ENCODE measurements around the gene VGLL4. TPM values are rescaled to one million over a fixed set of nuclear protein-coding genes. Genes with fewer than 3 reads are reported as not detected.
A peak's percentile ranks its signal among the peaks of the same experiment; 100 is the strongest.

The VGLL4 gene
- total RNA-seq, 1 experiment from 2014 or later: 42.1 TPM

DNA sequence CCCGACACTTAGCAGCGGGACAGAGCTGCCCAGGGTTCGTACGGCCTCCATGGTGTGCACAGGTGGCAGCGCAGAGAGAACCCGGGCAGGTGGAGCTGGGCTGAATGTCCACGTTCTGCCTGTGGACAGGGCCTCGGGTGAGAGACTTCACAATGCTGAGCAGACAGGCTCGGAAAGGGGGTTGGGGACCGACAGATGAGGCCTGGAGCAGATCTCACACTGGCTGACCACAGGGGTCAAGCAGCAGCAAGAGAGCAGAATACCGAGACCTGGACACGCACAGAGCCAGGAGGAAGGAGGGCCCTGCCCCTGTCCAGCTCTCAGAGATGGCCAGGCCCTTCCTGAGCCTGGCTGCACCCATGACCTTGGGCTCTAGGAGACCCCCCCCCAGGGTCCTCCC is 83.0 kb downstream of the VGLL4 start:
- H3K4ac ChIP-seq (ENCODE audit: low read depth, low read length): no peak overlapping the region
- no CpG with 5 or more reads among the region's 12 CpGs for WGBS (ENCODE audit: extremely low coverage, insufficient read length, low lambda C conversion rate)
- no peaks in the 10 kb centered on the region for H3K4me1 ChIP-seq (ENCODE audit: insufficient read depth, low read length)
- H3K27me3 ChIP-seq (ENCODE audit: insufficient read depth, low read length): no peaks in the 10 kb centered on the region
- no peaks in the 10 kb centered on the region; the same call in 1 of the 2 replicates for H3K27me3 Mint-ChIP-seq (ENCODE audit: low read depth)
- no peaks in the 10 kb centered on the region for H3K23me2 ChIP-seq (ENCODE audit: insufficient read length, low read depth, low read length, poor library complexity, severe bottlenecking)
- peaks cover 8 to 11% of the 10 kb centered on the region in 2 experiments for H3K4me1 Mint-ChIP-seq
- H2BK12ac ChIP-seq (ENCODE audit: insufficient read length, low read depth, low read length): no peak overlapping the region
- no peak overlapping the region for H4K5ac ChIP-seq (ENCODE audit: insufficient read length, low read depth, low read length)
- H4K8ac ChIP-seq (replicated peaks; ENCODE audit: insufficient read length, low read depth, low read length): no peak overlapping the region
- no peak for DNase-seq
- no peak overlapping the region for H3K9ac ChIP-seq (ENCODE audit: extremely low read depth, insufficient read length, low read length)
- no peak overlapping the region for H2AFZ ChIP-seq (ENCODE audit: low read length)
- H3K23ac ChIP-seq (ENCODE audit: insufficient read length, low read depth, low read length): no peak overlapping the region
- no peaks in the 10 kb centered on the region for H3K79me1 ChIP-seq (ENCODE audit: insufficient read depth, low read depth, low read length, poor library complexity, severe bottlenecking)
- H3K56ac ChIP-seq (ENCODE audit: insufficient read length, low read depth, low read length): no peak overlapping the region
- no peak overlapping the region for H2BK5ac ChIP-seq (ENCODE audit: insufficient read length, low read length)
- H2AK5ac ChIP-seq (ENCODE audit: insufficient read length, low read length): no peak overlapping the region
- no peak overlapping the region for H3K14ac ChIP-seq (ENCODE audit: insufficient read depth, low read length)
- H2BK15ac ChIP-seq (ENCODE audit: low read depth, low read length): no peak overlapping the region
- H3K4me2 ChIP-seq (ENCODE audit: insufficient read depth, insufficient read length, low read length): no peak overlapping the region
- H2BK20ac ChIP-seq (ENCODE audit: low read depth, low read length, poor library complexity, severe bottlenecking): no peak overlapping the region
- H3K4me3 Mint-ChIP-seq: no peak overlapping the region
- no peaks in the 10 kb centered on the region for H3K79me2 ChIP-seq (ENCODE audit: insufficient read depth, low read length)
- H3K18ac ChIP-seq (ENCODE audit: insufficient read length, low read depth, low read length): no peak overlapping the region
- no peaks in the 10 kb centered on the region for H3K9me3 Mint-ChIP-seq
- peaks cover 9 to 39% (median 36%) of the 10 kb centered on the region in 3 experiments; a peak in 6 of 7 replicates for H3K36me3 Mint-ChIP-seq (ENCODE audit: insufficient read depth in 1 of 3, low read depth in 3 of 3)
- peaks cover 2% of the 10 kb centered on the region for H4K20me1 ChIP-seq (ENCODE audit: control insufficient read depth, insufficient read depth, insufficient read length)
- no peak overlapping the region for H4K91ac ChIP-seq (ENCODE audit: insufficient read length, low read depth, low read length)
- no peak overlapping the region for H3T11ph ChIP-seq (ENCODE audit: low read length)
- no peak overlapping the region for H2BK120ac ChIP-seq (ENCODE audit: low read depth, low read length, poor library complexity, severe bottlenecking)
- H3K27ac Mint-ChIP-seq: peak overlapping the region; percentile 68 to 97 (median 85); a peak in 5 of 7 replicates
- H3K27ac ChIP-seq (ENCODE audit: insufficient read length, low read depth, low read length): no peak overlapping the region
- H3K9me3 ChIP-seq (ENCODE audit: control insufficient read depth, low read depth, low read length): no peaks in the 10 kb centered on the region
- TF ChIP-seq, protein P1, sequence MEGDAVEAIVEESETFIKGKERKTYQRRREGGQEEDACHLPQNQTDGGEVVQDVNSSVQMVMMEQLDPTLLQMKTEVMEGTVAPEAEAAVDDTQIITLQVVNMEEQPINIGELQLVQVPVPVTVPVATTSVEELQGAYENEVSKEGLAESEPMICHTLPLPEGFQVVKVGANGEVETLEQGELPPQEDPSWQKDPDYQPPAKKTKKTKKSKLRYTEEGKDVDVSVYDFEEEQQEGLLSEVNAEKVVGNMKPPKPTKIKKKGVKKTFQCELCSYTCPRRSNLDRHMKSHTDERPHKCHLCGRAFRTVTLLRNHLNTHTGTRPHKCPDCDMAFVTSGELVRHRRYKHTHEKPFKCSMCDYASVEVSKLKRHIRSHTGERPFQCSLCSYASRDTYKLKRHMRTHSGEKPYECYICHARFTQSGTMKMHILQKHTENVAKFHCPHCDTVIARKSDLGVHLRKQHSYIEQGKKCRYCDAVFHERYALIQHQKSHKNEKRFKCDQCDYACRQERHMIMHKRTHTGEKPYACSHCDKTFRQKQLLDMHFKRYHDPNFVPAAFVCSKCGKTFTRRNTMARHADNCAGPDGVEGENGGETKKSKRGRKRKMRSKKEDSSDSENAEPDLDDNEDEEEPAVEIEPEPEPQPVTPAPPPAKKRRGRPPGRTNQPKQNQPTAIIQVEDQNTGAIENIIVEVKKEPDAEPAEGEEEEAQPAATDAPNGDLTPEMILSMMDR (conservative IDR thresholded peaks at IDR 0.05): no peak

All from H9 (cell line).